ENCODE results near the gene KHNYN.

KHNYN gene

GRCh38 chr14:24438223-24439097 is 8.7 kb downstream of the KHNYN start:
- Histone ChIP-seq H3K36me3 (ENCODE audit: insufficient read depth, low read length) (peaks cover 68% of the 10 kb centered on the region), H3K9me2 (ENCODE audit: low read depth, low read length) (no peaks in the 10 kb centered on the region), H3K4me2 (ENCODE audit: low read length) (no peak overlapping the region), H3K9ac (ENCODE audit: low read length) (no peak overlapping the region), H3K4me3 (ENCODE audit: low read depth, low read length, poor library complexity, severe bottlenecking) (no peak overlapping the region), H3K27me3 (ENCODE audit: insufficient read depth, low read length) (no peaks in the 10 kb centered on the region), H3K27ac (ENCODE audit: low read depth, low read length, poor library complexity, severe bottlenecking) (peak overlapping the region; percentile 62), H4K20me1 (ENCODE audit: insufficient read depth, low read length) (no peaks in the 10 kb centered on the region), H3F3A (ENCODE audit: insufficient read depth, low read length) (no peaks in the 10 kb centered on the region; the same call in 1 of the 2 replicates), H2AFZ (ENCODE audit: low read length) (no peak overlapping the region), H3K79me2 (ENCODE audit: insufficient read depth, low read length) (0 out of 2 replicates have a peak, but pooled peaks cover 6% of the 10 kb centered on the region), H3K9me3 (ENCODE audit: low read length) (no peaks in the 10 kb centered on the region), H3K4me1 (ENCODE audit: insufficient read depth, low read length, severe bottlenecking) (peaks cover 40% of the 10 kb centered on the region)
- no peak for TF ChIP-seq EZH2 (IDR thresholded peaks at IDR 0.05; ENCODE audit: borderline replicate concordance, low read length)
- TF ChIP-seq CTCF (IDR thresholded peaks at IDR 0.05; ENCODE audit: low read length) = no peak

- Histone ChIP-seq H3K36me3 (ENCODE audit: insufficient read depth, low read length) (peaks cover 63% of the 10 kb centered on the region), H3K4me3 (ENCODE audit: low read depth, low read length, poor library complexity, severe bottlenecking) (no peak overlapping the region), H3K4me1 (ENCODE audit: insufficient read depth, low read length, severe bottlenecking) (peaks cover 43% of the 10 kb centered on the region), H3K4me2 (ENCODE audit: low read length) (no peak overlapping the region), H4K20me1 (ENCODE audit: insufficient read depth, low read length) (no peaks in the 10 kb centered on the region), H3K9me3 (ENCODE audit: low read length) (no peaks in the 10 kb centered on the region), H3K27ac (ENCODE audit: low read depth, low read length, poor library complexity, severe bottlenecking) (no peak overlapping the region), H3K9me2 (ENCODE audit: low read depth, low read length) (no peaks in the 10 kb centered on the region), H2AFZ (ENCODE audit: low read length) (no peak overlapping the region), H3F3A (ENCODE audit: insufficient read depth, low read length) (no peaks in the 10 kb centered on the region; the same call in 1 of the 2 replicates), H3K79me2 (ENCODE audit: insufficient read depth, low read length) (0 out of 2 replicates have a peak, but pooled peaks cover 6% of the 10 kb centered on the region), H3K27me3 (ENCODE audit: insufficient read depth, low read length) (no peaks in the 10 kb centered on the region), H3K9ac (ENCODE audit: low read length) (no peak overlapping the region)
- TF ChIP-seq EZH2 (IDR thresholded peaks at IDR 0.05; ENCODE audit: borderline replicate concordance, low read length) (no peak), CTCF (IDR thresholded peaks at IDR 0.05; ENCODE audit: low read length) (no peak)
Observed at GRCh38 chr14:24439257-24439656, 9.5 kb downstream of the KHNYN start.

GRCh38 chr14:24439830-24440605 is 10.3 kb downstream of the KHNYN start:
- Histone ChIP-seq H3K27ac (ENCODE audit: low read depth, low read length, poor library complexity, severe bottlenecking) (no peak overlapping the region), H3K9me3 (ENCODE audit: low read length) (no peaks in the 10 kb centered on the region), H3K4me1 (ENCODE audit: insufficient read depth, low read length, severe bottlenecking) (peaks cover 43% of the 10 kb centered on the region), H3K4me3 (ENCODE audit: low read depth, low read length, poor library complexity, severe bottlenecking) (no peak overlapping the region), H4K20me1 (ENCODE audit: insufficient read depth, low read length) (no peaks in the 10 kb centered on the region), H3K79me2 (ENCODE audit: insufficient read depth, low read length) (0 out of 2 replicates have a peak, but pooled peaks cover 6% of the 10 kb centered on the region), H3K27me3 (ENCODE audit: insufficient read depth, low read length) (no peaks in the 10 kb centered on the region), H3K9me2 (ENCODE audit: low read depth, low read length) (no peaks in the 10 kb centered on the region), H3K4me2 (ENCODE audit: low read length) (peak overlapping the region; percentile 95; the same call in 1 of the 2 replicates), H3K9ac (ENCODE audit: low read length) (no peak overlapping the region; the same call in 1 of the 2 replicates), H2AFZ (ENCODE audit: low read length) (no peak overlapping the region), H3F3A (ENCODE audit: insufficient read depth, low read length) (no peaks in the 10 kb centered on the region; the same call in 1 of the 2 replicates), H3K36me3 (ENCODE audit: insufficient read depth, low read length) (peaks cover 66% of the 10 kb centered on the region)
- TF ChIP-seq CTCF (IDR thresholded peaks at IDR 0.05; ENCODE audit: low read length) (no peak), EZH2 (IDR thresholded peaks at IDR 0.05; ENCODE audit: borderline replicate concordance, low read length) (no peak)

Measured in OCI-LY1 (cell line).